SKM-1 (cell line): ENCODE results near the gene DNAH5.

Experiments used
- DNase-seq: peaks from one replicate; lab custom pipeline; 2025; ENCODE audit not compliant: unreplicated experiment; lab: John Stamatoyannopoulos, UW

The DNAH5 gene

GRCh38 chr5:13945271-13945670, 783 bp upstream of the DNAH5 start:
- DNase-seq, result no peak

GRCh38 chr5:13943676-13944075, 812 bp downstream of the DNAH5 start:
- no peak for DNase-seq

DNA sequence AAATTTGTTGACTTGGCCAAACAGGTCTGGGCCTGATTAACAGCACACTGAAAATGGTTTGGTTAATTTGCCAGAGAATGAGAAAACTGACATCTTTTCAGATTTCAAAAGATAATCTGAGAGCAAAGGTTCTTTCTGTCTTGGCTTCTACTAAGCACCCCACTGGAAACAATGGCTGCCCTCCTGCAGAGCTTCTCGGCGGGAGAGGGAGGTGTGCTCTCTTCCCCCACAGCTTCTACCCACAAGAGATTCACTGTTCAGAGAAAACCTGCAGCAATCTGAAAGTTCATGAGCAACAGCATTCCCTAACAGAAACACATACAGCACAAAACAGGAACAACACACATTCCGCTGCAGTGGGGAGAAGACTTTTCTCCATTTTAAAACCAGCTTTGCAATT, 3.0 kb downstream of the DNAH5 start:
- no peak for DNase-seq

- DNase-seq, result no peak
These were observed 4.8 kb downstream of the DNAH5 start for GRCh38 chr5:13939638-13940037.

DNA sequence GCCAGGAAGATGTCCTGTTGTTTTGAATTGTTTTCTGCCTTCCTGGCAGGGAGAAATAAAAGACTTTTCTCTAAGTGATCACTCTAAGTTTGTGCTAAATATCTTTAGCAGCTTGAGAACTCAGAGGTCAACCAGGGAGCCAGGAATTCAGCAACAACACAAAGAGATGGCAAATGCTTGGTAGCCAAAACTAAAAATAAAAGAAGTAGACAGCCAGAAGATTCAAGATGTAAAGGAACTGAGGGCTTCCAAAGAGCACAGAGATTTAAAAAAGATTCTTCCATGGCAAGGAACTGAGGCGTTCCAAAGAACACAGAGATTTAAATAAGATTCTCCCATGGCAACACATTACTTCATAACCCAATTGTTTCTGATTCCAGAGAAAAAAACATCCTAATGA, 9.6 kb downstream of the DNAH5 start:
- DNase-seq, result no peak

- no peak for DNase-seq
These were observed 10.4 kb downstream of the DNAH5 start for GRCh38 chr5:13934125-13934524.

GRCh38 chr5:13932561-13932960, 11.9 kb downstream of the DNAH5 start:
- no peak for DNase-seq

DNA sequence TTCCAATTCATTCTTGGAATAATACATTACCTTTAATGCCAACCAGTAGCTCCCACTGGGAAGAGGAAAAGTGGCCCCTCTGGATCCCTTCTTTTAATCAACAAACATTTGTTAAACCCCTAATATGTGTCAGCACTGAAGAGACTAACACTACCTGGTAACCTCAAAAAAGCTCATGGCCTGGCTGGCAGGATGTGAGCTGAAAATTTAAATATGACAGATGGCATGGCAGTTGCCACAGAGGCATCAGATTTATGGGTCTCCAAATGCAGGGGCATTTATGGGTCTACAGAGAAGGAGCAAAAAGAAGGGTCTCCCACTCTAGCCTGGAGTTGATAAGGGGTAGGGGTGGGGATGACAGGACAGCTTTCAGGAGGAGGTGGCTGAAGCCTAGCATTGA, 12.5 kb downstream of the DNAH5 start:
- no peak for DNase-seq

- no peak for DNase-seq
These were observed 13.8 kb downstream of the DNAH5 start for GRCh38 chr5:13930541-13931171.

- DNase-seq, result no peak
These were observed 17.8 kb downstream of the DNAH5 start for GRCh38 chr5:13926731-13927130.

DNA sequence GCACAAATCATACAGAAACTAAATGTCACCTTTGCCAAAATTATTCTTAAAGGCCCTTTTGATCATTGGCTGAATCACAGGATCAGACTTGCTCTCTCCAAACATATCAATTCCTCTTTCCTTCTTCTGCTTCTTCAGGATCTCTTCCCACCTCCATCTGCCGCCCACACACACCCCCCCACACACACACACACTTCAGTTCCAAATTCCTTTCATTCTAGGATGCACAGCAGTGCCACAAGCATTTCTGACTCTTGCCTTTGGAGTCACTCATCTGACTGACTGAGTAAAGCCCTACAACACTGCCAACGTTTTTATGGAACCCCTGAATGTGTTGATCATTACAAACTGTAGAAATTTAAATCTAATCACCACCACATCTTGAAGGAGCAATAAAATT, 22.9 kb downstream of the DNAH5 start:
- no peak for DNase-seq

GRCh38 chr5:13919786-13920185, 24.7 kb downstream of the DNAH5 start:
- no peak for DNase-seq

- no peak for DNase-seq
These were observed 25.4 kb downstream of the DNAH5 start for GRCh38 chr5:13919087-13919486.

DNA sequence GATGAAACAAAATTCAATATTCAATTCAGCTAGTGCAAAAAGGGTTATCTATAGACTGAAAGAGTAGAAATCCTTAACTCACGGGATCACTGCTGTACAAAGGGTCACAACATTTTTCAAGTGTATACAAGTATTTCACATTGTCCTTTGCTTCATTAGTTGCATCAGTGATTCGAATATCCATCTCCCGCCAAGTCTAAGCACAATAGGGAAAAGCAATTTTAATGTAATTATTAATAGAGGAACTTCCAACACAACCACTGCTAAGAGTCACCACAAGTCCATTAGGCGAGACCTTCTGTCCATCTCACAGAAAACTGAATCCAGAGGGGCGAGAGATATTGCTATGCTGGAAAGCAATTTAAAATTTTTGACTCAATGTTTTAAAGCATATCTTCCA, 27.4 kb downstream of the DNAH5 start:
- no peak for DNase-seq

DNA sequence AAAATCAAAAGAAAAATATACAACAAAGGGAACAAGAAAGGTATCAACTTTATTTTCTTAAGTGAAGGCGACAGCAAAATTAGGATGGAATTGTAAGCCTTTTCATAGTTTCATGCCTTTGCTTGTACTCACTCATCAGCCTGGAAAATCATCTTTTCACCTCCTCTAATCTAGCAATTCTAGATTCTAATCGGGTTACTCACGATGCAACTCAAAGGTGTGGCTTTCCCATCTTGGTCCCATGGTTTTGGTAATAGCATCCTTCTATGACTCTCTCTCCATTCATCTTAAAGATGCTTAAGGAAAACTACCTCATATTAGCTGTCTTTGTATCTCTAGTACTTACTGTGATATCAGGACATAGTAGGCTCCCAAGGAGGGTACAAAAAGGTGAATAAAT, 30.5 kb downstream of the DNAH5 start:
- DNase-seq, result no peak

DNA sequence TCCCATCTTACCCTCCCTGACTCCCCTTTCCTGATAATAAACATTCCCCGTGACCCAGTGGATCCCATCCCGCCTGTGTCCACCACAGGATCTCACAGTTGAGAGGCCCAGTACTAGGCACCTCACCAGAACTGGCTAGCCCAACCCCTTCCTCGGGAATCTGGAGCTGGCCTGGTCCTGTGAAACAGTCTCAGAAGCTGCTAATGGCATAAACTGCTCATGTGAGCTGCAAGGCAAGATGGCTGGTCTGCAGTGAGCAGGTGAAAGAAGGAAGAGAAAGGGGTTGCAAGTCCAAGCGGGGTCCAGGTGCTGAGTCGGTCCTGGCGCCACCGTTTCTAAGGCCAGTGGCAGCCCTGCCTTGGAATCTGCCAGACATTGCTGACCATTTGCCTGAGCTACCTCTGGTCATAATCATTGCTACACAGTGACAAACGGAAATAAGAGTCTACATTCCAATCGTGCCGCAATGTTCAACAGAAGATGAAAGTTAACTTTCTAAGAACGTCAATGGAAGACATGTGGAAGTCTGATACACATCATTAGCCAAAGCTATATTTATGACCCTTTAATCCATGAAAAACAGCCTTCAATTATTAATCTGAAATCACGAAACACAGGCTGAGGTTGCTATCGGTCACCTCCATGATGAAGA, 33.7 kb downstream of the DNAH5 start:
- DNase-seq, result no peak

DNA sequence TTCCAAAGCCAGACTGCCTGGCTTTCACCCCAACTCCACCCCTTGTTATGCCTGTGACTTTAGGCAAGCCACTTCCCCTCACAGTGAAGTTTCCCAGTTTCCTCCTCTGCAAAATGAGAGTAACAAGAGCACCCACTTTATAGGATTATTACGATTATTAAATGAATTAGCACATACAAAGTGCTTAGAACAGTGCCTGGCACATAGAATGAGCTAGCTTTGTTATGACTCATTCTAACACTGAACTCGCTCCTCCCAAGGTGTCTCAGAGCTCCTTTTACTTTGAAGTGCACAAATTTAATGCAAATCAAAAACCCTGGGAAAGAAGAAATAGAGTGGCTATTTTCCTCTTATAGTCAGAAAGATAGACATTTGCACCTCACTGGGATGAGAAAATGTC, 34.3 kb downstream of the DNAH5 start:
- no peak for DNase-seq

- DNase-seq, result no peak
These were observed 35.2 kb downstream of the DNAH5 start for GRCh38 chr5:13909271-13909670.

DNA sequence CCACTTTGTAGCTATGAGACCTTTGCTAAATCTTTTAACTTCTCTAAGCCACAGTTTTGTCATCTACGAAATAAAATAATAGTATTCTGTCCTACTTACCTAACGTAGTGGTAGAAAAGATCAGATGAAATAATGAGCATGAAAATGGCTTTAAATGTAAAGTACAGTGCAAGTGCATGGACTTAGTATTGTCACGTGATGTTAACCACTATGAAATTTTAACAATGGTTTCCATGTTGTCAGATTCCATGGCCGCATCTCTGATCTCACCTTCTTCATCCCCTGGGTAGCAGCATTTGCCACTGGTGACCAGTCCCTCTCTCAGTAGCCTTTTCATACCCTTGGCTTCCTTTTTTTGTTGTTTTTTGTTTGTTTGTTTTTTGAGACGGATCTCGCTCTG, 45.9 kb downstream of the DNAH5 start:
- DNase-seq, result no peak

DNA sequence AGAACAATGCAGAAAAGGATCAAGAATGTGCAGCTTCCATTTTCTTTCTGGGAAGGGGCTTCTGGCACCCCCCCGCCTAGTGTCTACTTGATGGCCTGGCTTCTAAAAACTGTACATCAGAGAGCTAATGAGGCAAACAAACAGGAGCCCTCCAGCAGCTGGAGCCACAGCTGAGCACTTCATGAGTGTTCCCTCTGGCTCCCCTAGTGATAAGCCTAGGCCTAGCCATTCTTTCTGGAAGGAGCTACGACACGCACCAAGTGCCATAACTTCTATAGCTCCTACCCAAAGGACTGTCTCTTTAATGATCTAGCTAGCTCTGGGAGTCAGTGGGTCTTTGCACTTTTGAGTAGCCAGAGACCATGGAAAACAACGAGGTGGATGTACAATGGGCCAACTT, 66.1 kb downstream of the DNAH5 start:
- DNase-seq, result no peak

- no peak for DNase-seq
These were observed 77.7 kb downstream of the DNAH5 start for GRCh38 chr5:13866792-13867191.

DNA sequence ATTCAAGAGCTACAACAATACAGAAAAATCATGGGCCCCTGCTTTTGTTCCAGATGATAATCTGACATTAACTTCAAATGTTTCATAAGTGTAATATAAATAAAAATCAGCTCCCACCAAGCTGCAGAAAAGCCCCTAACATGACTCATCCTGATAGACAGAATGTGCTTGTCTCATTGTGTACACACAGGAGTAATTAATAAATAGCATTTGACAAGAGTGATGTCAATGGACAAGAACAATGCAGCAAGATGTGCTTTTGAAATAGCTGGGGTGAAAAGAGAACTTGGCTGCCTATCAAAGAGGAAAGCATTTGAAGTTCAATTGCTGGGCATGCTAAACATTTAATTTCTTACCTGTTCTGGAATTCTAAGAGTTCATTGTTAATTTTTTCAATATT, 79.2 kb downstream of the DNAH5 start:
- no peak for DNase-seq

GRCh38 chr5:13860146-13860545, 84.3 kb downstream of the DNAH5 start:
- no peak for DNase-seq
